22Rv1 (cell line): ENCODE data around the gene PTPRJ.

ENCODE experiments used
- ZFX ChIP-seq: fragments of 450-650 bp; IDR thresholded peaks from 2 replicates; pipeline ENCODE4 v1.6.1; 2017; ENCODE audit warnings: antibody characterized with exemption, borderline replicate concordance
- TF ChIP-seq, protein P1 (sequence below): fragments of 450-650 bp; IDR thresholded peaks from 2 replicates; pipeline ENCODE4 v1.5.1; 2017; ENCODE audit warnings: mild to moderate bottlenecking

DNA sequence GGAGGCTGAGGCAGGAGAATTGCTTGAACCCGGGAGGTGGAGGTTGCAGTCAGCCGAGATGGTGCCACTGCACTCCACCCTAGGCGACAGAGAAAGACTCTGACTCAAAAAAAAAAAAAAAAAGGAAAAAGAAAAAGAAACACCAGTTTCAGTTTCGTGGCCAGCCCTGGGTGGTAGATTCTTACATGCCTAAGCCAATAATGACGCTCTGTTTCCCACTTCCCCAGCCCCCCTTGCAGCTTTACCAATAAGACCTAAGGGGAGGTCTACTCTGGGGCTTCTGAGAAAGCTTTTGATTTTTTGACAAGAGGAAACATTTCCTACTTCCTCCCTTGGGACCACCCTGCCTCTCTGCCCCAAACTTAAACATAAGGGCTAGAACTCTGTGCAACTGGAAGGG is 30.0 kb upstream of the PTPRJ start:
- TF ChIP-seq, protein P1, sequence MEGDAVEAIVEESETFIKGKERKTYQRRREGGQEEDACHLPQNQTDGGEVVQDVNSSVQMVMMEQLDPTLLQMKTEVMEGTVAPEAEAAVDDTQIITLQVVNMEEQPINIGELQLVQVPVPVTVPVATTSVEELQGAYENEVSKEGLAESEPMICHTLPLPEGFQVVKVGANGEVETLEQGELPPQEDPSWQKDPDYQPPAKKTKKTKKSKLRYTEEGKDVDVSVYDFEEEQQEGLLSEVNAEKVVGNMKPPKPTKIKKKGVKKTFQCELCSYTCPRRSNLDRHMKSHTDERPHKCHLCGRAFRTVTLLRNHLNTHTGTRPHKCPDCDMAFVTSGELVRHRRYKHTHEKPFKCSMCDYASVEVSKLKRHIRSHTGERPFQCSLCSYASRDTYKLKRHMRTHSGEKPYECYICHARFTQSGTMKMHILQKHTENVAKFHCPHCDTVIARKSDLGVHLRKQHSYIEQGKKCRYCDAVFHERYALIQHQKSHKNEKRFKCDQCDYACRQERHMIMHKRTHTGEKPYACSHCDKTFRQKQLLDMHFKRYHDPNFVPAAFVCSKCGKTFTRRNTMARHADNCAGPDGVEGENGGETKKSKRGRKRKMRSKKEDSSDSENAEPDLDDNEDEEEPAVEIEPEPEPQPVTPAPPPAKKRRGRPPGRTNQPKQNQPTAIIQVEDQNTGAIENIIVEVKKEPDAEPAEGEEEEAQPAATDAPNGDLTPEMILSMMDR = no peak
- no peak for TF ChIP-seq ZFX
